GM03348 (cell line): ENCODE data around the gene TCERG1.
"Not testable (repeated sequence)": the region's sequence is repeated elsewhere in the genome, so short reads cannot be mapped to it uniquely, and the experiment has no call there.

Experiments used
- DNase-seq: peaks from one replicate; pipeline ENCODE4 v3.0.0; 2012; ENCODE audit warnings: low spot score

TCERG1 gene

DNA sequence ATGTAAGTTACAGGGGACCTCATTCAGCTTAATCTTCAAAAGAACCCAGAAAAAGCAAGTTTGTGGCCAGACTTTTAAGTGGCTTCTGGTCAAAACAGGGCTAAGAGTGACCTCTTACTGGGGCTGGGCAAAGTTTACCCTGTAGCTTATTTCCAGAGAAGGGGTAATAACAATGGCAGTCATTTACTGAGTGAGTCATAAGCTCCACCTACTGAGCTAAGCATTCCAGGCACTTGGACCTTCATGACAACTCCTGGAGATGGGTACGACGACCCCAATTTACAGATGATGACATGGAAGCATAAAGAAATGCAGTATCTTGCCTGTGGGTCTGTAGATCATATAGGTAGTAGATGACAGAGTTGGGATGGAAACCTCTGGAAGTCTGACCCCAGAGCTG lies 73.6 kb downstream of the TCERG1 start:
- DNase-seq: no peak

DNA sequence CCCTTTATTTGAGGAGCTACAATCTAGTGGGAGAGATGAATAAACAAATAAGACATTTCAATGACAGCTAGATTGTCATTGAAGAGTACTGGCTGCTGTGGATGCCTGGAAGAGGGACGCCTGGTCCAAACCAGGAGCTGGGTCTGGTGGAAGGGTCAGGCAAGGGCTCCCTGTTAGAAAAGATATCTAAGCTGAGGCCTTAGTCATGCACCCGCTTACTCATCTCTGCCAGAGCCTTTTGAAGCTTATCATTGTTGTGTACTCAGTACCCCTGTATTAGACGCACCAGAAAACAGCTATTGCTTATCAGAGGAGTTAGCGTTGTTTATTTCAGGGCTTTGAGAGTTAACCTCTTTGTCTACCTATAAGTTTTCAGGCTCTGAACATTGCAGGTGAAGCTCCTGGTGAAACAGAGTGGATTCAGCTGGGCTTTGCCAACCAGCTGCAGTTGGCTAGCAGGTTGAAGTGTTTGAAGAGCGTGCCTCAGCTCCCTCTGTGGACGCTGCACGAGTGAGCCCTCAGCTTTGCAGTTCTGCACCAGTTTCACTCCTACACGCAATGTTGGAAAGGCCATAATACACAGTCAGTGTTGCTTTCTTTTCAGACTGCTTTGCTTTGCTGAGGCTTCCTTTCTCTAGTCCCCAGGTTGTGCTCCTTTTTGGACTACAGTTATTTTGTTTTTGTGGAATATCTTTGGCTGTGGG lies 74.4 kb downstream of the TCERG1 start:
- no peak for DNase-seq

DNA sequence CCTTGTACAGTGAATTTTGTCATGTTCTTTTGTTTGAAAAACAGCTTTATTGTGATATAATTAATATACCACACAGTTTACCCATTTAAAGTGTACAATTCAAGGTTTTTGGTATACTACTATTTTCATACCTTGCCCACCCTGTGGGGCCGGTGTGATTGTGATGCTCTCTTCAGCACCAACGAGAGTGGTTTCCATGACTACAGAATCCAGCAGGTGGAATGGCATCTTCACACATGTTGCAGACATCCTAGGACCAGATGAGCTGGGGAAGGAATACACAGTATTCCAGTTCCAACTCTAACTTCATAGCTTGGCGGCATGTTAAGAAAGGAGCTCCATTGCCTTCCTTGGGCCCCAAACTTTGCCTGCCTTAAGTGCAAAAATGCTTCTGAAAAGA lies 76.6 kb downstream of the TCERG1 start:
- DNase-seq: no peak

DNA sequence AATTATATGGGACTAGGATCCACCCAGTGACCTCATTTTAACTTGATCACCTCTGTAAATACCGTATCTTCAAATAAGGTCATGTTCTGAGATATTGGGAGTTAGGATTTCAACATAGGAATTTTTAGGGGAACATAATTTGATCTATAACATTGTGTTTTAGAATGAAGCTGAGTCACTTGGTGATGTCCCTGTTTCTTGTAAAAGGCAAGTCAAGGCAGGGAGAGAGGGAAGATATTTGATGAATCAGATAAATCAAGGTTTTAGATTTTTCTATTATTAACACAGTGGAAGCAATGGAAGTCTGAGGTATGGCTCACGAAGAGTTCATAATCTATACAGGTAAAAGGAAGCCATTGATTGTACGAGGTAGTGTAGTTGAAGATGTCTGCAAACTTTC lies 80.7 kb downstream of the TCERG1 start:
- DNase-seq: no peak

DNA sequence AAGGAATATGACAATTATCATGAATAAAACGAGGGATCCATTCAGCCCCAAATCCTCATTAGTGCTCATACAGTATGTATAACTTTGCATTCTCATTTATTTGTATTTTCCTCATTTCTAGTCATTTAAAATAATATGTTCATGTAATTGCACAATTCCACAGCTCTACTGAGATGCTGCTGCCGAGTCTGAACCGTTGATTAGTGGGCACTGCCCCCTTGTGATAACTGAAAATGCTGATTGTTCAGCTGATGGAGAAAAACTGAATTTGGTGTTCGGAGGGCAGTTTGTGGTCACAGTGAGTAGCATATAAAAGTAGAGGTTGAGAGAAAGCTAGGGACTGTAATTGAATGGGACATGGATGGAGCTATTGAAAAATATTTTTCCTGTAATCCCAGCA lies 81.1 kb downstream of the TCERG1 start:
- DNase-seq: no peak

DNA sequence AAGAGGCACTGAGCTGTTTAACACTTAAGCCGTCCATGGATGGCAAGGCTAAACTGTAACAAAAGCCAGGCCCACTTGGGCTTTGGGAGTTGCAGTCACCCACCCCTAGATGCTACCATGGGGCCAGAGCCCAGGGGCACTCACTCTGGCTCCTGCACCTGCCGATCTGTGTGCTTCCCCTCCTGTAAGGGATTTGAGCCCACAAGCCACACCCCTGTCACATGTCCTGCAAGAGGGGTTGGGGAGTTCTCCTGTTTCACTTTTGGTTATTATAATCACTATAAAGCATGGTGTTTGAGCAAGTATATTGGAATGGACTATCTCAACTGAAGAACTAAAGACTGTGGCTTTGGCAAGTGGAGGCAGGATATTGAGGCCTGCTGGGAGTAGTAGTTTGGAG lies 82.9 kb downstream of the TCERG1 start:
- DNase-seq: no peak

DNA sequence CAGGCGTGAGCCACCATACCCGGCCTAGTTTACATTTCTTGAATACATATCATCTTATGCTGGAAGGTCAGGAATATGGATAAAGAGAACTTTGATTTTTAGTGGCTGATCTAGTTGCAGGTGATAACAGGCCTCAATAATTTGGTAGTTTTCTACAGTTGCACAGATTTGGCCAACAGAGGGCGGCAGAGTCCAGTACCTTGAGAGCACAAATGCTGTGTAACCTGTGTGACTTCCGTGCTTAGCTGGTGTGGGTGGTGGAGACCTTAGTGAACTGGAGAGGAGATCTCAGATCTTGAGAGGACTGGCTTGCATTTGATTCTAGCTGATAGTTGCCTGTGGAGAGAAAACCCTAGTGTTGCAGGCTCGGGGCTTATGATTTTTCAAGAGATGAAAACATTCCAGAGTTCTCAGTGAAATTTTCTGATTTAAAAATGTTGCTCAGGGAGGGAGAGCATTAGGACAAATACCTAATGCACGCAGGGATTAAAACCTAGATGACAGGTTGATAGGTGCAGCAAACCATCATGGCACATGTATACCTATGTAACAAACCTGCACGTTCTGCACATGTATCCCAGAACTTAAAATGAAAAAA lies 86.2 kb downstream of the TCERG1 start:
- peak; percentile 68 for DNase-seq

DNA sequence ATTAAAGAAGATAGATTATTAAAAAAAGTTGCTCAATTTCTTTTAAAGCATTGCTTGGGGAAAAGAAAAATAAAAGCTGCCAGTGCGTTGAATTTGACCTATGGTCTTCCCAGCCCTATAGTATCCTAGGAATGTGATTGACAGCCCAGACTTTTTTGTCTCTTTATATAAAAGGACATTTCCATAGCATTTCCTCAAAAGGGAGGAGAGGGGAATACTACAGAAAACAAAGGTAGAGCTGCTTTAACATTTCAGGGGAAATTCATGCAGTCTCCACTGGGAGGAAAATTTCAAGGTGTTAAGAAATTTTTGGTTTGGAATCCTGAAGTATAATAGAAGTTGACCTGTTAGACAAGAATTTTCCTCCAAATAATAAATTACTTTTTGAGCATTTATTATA lies 86.7 kb downstream of the TCERG1 start:
- no peak for DNase-seq

DNA sequence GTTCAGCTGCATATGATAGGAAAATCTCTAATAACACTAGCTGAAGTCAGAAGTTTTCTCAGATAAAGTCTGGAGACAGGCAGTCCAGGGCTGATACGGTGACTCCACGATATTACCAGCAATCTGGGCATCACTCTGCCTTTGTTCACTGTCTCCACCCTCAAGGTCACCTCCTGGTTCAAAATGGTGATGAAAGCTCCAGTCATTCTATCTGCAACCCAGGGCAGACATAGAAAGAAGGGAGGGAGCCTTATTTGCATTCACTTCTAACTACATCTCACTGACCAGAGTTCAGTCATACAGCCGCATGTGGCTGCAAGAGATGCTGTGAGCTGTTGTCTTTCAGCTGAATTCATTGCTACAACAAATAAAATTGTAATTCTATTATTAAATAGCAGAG lies 91.3 kb downstream of the TCERG1 start:
- DNase-seq: no peak

DNA sequence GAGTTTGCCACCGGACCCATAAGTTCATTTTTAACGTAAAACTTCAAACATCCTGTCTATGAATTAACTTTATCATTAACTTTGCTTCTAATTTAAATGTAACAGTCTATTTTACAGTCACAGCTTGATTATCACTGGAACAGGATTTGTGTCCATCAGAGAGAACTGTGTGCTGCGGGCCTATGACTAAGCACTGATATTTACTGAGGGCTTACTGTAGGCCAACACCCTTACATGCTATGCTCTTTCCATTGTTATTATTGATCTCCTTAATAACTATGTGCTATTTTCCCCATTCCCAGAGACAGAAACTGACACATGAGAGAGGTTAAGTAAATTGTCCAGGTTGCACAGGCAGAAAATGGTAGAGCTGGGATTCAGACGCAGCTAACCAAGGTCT lies 92.8 kb downstream of the TCERG1 start:
- no peak for DNase-seq

DNA sequence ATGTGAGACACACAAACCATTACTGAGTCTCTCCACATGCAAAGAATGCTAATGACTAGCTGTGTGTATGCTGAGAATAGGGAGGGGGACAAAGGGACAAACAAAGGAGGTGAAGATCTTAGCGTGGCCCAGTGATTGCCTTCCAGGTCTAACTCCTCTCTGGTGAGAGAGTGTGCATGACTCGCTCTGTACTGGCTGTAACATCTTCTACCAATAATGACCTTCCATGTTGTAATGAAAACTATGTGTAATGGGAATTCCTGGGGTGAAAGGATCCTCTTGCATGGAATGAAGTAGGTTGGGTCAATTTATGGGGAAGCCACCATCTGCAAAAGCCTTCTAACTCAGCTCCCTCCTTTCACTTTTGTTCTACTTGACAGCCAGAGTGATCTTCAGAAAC lies 93.3 kb downstream of the TCERG1 start:
- DNase-seq: no peak

DNA sequence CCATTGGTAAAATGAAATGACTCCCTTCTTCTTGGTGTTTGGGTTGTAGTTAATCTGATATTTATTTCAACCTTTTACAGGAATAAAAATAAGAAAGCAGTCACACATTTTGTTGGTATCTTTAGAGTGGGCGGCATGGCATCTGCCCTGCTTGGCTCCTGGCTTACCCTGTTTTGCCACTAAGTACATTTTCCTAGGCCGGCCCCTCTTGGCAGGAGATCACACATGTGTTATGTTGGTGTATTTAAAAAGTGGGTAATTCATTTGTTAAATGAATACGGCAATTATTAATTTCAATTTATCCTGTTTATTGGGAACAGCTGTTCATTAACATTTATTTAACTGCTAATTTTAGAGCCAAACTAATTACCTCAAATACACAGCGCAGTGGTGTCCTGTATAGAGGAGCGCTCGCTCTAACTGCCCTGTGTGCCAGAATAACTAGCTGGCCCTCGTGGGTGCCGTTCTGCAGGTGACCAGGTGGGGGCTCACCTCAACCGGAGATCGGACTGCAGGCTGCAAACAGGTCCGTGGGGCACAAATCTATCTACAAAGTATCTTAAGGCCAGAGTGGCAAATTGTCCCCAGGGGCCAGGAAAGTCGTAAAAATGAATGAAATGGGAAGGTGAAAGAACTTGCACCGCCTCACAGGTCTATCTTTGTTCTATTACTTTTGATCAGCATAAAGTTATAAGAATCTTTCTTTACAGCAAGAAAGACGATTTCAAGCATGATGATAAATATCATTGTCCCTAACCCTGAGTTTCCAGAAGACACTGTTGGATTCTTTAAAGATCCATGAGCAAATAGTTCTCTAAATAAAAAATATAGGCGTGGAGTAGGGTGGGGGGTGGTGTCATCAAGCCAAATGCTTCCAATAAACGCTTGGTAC lies 95.1 kb downstream of the TCERG1 start:
- peak; percentile 77 for DNase-seq

DNA sequence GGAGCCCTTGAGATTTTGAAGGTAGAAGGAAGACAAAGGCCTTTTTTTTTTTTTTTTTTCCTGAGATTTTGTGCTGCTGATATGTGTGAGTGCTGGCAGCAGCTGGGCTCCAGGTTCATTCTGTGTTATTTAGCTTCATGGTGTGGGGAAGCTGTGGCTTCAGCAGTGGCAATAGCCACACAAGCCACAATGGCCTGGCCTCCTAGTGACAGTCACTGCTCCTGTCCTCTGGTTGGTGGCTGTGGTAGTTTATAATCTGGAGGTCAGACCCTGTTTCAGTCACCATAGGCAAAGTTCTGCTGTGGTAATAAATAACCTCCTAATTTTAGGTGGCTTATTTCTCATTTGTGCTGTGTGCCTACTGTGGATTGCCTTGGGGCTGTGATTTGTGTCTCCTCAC lies 97.1 kb downstream of the TCERG1 start:
- DNase-seq: no peak

DNA sequence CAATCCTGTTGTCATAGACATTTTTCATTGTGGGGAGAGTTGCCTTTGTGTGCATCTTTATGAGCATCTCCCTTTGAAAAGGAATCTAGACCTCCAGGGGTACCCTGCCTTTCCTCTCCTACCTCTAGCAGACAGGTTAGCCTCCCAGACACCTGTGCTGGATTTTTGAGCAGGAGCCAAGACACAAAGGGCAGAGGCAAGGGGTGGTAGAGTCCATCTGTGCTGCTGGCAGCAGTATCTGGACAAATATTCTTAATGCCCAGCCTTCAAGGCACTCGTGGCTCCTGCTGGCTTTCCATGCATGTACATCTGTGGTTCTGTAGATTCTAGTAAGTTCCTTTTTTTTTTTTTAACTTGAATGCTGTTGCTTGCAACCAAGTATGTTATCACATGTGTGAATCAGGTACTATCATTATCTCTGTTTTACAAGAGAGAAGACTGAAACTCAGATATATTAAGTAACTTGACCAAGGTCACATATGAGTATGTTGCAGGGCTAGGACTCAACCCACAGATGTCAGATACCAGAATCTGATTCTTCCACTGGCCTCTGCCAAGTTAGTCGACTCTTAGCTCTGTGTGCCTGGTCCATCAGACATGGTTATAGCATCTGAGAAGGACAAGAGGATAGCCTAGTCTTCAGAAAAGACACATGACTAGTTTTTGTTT lies 101.8 kb downstream of the TCERG1 start:
- no peak for DNase-seq

DNA sequence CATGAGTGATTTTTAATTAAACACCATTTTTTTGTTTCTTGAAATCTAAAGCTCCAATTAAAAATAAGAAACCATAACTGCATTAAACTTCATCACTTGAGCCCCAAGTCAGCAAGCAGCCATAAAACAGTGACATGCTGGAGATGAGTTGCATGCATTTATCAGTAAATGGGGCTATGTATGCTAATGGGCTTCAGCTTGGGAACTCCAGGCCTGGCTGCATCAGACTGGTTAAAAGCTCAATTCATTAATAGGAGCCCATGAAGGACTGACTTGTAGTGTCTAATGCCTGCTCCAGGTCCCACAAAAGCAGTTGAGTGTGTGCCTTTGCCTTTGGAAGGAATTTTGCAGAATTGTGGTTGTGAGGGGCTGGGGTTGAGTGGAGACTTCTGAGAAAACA lies 102.5 kb downstream of the TCERG1 start:
- DNase-seq: no peak

DNA sequence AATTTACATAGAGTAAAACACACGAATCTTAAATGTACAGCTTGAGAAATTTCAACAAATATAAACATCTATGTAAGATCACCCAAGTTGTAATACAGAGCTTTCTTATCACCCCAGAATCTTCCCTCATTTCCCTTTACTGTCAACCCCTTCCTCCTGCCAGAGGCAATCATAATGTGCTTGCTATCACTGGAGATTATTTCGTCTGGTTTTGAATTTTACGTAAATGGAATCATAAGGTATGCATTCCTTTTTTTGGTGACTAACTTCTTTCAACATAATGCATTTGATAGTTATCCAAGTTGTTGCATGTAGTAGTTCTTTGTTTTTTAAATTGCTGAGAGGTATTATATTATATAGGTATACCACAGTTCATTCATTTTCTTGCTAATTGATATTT lies 106.3 kb downstream of the TCERG1 start:
- DNase-seq: no peak

DNA sequence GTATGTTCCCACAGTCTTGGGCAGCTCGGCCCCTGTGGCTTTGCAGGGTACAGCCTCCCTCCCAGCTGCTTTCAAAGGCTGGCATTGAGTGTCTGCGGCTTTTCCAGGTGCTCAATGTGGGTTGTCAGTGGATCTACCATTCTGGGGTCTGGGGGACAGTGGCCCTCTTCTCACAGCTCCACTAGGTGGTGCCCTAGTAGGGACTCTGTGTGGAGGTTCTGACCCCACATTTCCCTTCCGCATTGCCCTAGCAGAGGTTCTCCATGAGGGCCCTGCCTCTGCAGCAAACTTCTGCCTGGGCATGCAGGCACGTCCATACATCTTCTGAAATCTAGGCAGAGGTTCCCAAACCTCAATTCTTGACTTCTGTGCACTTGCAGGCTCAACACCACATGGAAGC lies 109.8 kb downstream of the TCERG1 start:
- not testable (repeated sequence) for DNase-seq

DNA sequence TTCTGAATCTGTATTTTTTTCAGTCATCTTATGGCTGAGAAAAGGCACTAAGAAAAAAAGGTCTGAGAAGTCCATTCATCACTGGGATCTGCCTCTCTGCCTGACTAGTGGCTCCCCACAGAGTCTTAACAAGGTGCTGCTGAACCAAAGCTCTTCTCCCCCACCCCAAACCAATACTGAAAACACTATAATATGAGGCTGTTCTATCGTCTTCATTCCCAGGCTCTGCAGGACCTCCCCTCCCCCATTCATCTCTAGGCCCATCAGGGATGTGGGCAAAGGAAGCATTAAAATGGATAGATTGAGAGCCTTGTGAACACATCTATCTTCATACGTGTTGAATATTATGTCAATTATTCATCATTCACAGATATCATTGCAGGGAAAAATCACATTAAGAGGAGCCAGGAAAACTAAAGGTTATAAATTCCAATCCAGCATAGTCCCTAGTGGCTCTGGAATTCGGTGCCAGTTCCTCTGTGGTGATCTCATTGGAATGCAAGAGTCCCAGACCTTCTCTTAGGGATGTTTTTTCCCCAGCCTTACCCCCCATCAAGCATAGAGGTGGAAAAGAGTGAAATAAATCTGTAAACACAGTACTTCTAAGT lies 113.2 kb downstream of the TCERG1 start:
- DNase-seq: peak; percentile 37
